Retina (tissue), 1 donor: ENCODE measurements around the gene CD93.

ENCODE experiments used
- DNase-seq: peaks from one replicate; pipeline ENCODE4 v3.0.0-alpha.2; 2016

CD93 gene

DNA sequence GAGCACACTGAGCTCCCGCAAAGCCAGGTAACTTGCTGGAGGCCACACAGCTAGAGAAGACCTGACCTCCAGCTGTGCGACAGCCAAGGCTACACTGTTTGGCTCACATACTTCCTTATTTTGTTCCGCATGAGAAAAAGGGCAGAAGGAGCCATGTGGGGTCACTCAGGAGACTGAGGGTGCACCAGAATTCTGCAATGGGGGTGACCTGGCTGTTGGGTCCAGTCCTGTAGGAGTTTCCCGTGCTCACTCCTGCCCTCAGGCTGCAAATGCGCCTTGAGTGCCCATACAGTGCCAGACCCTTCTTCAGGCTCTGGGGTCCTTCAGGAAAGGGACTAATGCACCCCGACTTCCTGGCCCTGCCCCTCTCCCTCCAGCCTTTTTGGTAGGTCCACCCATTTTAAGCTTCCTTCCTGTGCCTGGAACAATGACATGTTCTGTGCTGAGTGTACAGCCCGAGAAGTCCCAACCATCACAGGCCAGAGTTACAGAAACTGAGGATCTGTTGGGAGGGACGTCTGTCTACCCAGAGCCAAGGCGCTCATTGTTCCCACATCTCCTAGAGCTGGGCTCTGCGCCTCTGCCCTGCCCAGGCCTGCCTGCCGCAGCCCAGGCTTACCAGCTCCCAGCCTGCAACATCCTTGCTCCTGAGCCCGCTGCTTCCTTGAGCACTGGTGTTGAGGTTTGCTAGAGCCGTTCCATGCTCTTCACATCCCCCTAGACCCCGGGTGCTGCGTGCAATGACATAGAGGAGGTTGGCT, 33.5 kb upstream of the CD93 start:
- no peak for DNase-seq

GRCh38 chr20:23118766-23119165, 32.6 kb upstream of the CD93 start:
- DNase-seq, result no peak

DNA sequence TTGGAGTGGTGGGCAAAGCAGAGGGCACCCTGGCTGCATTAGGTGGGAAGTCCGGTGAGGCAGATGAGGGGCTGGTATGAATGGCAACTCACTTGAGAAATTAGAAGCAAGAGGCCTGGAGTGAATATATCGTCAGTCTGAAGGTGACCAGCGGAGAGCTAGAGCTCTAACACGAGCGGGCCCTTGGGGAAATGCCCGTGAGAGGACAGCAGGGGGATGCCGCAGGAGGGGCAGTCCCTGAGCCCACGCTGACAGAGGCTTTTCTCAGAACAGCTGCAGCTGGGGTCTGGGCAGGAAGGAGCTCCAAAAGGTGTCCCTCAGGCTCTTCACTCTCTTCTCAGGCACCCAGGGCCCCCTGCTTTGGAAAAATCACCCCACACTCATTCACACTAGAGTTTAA, 32.0 kb upstream of the CD93 start:
- DNase-seq, result no peak

DNA sequence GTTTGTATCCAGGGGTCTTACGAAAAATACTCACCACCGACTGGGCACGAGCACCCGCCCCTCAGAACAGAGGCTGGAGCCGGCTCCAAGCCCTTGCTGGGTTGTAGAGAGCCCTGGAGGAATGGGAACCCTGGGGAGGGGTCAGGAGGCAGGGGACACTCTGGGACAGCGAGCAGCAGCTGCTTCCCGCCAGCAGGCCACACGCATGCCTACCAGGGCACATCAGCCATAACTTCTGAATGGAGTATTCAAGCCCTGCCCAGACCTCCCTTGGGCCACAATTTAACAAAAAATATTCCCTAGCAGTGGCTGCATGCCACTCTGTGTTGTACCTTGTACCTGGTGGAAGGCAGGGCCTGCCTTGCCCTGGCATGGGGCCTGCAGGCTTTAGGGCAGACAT, 31.6 kb upstream of the CD93 start:
- no peak for DNase-seq

DNA sequence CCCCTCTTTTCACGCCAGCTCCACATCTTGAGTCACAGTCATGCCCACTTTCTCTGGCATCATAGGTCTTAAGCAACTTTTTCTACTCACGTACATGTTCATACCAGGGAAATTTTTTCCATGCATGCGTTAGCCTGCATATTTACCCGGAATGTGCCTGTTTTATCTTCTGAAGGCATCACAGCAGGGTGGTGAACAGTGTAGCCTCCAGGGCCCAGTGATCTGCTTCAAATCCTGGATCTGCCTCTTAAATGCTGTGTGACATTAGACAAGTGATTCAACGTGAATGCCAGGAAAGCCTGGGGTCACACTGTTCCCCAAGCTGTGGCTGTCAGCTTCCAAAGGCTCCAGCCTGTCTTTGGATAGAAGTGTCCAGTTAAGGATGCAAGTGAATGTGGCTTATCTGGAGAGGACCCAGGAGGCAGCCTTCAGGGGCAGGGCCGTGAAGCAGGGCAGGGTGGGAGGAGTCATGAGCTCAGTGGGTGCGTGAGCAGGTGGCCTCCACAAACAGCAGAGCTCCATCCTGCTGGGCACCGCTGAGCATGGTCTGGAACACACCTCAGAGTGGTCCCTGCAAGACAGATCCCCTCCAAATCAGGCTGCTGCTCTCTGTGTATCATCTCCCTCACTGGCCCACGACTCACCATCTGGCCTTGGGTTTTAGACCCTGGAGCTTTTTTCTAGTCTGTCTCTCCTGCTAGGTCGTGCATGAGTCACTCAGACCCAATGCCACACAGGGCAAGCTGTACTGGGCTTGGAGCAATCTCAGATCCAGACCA, 30.4 kb upstream of the CD93 start:
- DNase-seq, result no peak

DNA sequence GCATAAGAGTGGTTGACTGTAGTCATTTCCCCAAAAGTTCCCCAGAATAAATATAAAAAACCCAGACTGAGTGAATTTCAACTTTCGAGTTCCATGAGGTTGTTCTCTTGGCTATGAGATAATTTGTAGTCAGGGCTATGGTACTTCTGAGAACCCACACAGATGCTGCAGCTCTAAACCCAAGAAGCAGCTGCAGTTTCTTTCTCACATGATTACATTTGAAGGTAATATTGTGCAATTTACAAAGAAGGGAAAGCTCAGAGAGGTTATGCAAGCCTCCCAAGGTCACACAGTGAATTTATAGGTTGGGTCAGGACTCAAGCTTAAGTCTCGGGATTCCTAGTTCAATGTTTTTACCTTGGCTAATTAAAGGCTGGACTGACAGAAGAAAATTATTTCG, 29.7 kb upstream of the CD93 start:
- DNase-seq, result no peak

- no peak for DNase-seq
These were observed 28.4 kb upstream of the CD93 start for GRCh38 chr20:23114448-23115082.

GRCh38 chr20:23114018-23114417, 27.9 kb upstream of the CD93 start:
- no peak for DNase-seq

DNA sequence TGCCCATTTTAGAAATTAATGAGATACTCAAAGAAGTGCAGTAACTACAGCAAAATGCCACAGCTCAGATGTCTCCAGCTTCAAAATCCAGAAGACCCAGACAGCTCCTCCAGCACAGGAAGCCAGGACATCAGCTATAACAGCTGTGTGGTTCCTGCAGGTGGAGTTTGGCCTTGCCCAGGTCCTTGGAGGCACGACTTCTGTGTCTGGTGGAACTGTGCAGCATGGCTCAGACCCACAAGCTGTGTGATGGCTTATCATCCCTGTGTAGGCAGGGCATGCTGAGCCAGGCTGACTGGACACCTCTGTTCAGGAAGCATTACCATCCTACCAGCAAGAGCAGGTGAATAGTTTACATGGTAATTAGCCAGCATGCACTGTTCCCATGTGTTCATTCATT, 26.5 kb upstream of the CD93 start:
- no peak for DNase-seq

DNA sequence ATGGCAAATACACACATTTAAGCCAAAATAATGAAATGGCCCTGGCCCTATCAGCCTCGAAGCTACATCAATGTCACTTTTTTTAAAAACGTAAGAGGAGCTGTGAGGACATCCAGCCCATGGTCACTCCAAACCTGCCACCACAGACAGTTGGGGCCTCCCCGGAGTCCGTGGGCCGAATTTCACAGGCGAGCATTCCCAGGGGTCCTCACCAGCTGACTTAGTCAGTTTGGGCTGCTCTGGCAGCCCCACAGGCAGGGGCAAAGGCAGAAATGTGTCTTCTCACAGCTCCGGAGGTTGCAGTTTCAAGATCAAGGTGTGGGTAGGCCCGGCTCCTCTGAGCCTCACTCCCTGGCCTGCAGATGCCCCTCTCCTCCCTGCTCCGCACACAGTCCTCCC, 25.8 kb upstream of the CD93 start:
- no peak for DNase-seq

GRCh38 chr20:23111307-23111943, 25.3 kb upstream of the CD93 start:
- DNase-seq, result no peak

- DNase-seq, result no peak
These were observed 22.7 kb upstream of the CD93 start for GRCh38 chr20:23108871-23109270.

GRCh38 chr20:23107466-23107865, 21.3 kb upstream of the CD93 start:
- DNase-seq, result no peak

- no peak for DNase-seq
These were observed 20.2 kb upstream of the CD93 start for GRCh38 chr20:23106271-23106851.

DNA sequence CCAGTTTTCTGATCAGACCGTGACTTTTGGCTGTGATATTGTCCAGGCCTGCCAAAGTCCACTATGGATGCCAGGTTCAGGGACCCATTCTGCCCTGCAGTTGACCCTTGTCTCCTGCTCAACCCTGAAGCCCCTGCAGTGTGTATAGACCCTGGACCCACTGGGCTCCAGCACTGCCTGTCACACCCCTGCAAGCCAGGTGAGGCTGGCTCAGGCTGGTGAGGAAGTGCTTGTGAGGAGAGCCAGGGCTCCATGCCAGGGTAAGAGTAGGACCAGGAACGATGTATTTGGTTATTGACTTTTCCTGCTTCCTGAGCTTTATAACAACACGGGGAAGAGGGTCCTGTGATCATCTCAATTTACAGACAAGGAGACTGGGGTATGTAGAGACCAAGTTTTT, 19.1 kb upstream of the CD93 start:
- no peak for DNase-seq

GRCh38 chr20:23103284-23104018, 17.3 kb upstream of the CD93 start:
- DNase-seq, result no peak

DNA sequence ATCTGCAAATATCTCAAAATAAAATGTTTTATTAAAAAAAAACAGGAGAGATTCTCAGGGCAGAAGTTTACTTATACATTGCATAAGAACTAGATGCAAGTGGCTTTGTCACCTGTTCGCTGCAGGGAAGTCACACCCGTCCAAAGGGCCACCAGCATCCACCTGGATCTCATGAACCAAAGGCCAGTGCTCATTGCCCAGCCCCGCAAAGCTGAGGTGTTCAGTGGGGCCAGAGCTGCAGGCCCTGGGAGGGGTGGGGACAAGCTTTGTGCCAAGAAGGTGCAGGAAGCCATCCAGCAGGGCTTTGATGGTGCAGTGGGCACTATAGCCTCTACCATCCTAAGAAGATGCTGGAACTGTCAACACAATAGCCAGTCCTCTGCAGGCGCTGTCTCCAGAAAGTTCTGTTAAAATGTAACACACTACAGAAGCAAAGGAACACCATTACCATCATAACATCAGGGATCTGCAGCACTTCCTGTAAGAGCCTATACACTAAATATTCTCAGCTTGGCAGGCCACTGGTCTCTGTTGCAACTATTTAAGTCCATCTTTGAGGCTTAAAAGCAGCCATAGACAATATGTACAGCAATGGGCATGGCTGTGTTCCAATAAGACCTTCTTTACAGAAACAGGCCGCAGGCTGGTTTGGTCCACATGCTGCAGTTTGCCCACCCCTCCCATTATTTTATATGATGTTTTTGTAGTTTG, 15.7 kb upstream of the CD93 start:
- no peak for DNase-seq

DNA sequence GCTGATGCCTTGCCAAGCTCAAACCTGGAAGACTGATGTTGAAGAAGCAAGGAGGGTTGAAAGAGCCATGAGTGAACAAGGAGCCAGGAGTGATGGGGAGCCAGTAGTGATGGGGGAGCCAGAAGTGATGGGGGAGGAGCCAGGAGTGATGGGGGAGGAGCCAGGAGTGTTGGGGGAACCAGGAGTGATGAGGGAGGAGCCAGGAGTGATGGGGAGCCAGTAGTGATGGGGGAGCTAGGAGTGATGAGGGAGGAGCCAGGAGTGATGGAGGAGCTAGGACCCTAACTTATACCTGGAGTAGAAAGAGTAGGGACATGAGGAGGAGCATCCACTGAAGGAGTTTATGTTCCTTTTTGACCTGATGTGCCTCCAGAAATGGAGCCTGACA, 14.6 kb upstream of the CD93 start:
- no peak for DNase-seq

DNA sequence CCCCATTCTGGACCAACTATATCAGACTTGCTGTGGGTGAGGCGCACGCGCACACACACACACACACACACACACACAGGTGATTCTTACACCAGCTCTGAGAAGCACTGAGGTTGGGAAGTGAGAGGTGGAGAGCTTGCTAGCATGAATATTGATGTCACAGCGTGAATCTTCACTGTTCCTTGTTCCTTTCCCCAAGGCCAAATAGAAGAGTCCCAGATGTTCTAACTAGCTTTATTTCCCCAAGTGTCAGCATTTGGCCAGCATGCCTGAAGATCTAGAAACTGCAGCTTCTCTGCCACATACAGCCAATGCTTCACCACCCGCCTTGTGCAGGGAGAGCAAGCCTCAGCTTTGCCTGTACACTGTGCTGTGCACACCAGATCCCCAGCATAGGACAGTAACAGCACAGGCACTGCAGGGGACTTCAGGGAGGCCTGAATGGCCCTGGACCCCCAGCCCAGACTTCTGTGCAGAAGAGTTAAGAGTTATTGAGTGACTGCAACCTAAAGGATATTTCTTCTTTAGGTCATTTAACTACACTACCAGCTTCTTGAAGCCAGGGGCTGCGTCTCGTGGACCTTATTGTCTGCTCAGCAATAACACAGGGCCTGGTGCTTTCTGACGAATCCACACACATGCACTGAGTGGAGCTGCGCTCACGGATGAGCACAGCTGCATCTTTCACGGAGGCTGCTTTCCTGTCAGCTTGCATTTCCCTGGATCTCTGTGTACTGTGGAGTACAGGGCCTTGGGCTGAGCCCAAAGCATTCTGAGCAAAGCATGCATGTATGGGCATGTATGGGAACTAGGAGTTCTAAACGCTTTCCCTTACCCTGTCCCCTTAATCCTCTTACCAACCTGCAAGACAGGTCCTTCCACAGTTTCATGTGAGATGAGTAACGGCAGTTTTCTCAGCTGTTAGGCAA, 13.9 kb upstream of the CD93 start:
- DNase-seq, result peak; percentile 67
